Skeletal muscle cell (primary cell): Measurements from ENCODE around the gene UCN2.

ENCODE experiments used
- DNase-seq: peaks from one replicate; pipeline ENCODE4 v3.0.0-alpha.2; 2010; ENCODE audit warnings: low read depth
- H3K4me3 ChIP-seq: 2 replicates; pipeline ENCODE4 v1.5.1; 2011; ENCODE audit warnings: low read depth, mild to moderate bottlenecking, control low read depth, low read length, moderate library complexity

UCN2 gene

GRCh38 chr3:48563382-48563918 lies at the start of gene UCN2:
UCN2 (minus strand) TSS chr3:48563781; CDS start chr3:48563124, 657 bp downstream.
- no peak within 1 kb of the TSS for H3K4me3 ChIP-seq
- no peak for DNase-seq

- no peak overlapping the region for H3K4me3 ChIP-seq
- no peak for DNase-seq
These were observed 48.7 kb upstream of the UCN2 start for GRCh38 chr3:48612309-48612708.

GRCh38 chr3:48609088-48610005 lies 45.8 kb upstream of the UCN2 start, which contains the start of gene UQCRC1:
UQCRC1 (minus strand) TSS chr3:48609646; CDS start chr3:48609620, 26 bp downstream.
- peak; percentile 61 for DNase-seq
- H3K4me3 ChIP-seq, result peak within 1 kb of the TSS; percentile 94

- H3K4me3 ChIP-seq, result no peak overlapping the region
- no peak for DNase-seq
These were observed 43.9 kb upstream of the UCN2 start for GRCh38 chr3:48607519-48607918.

- no peak for DNase-seq
- no peak overlapping the region for H3K4me3 ChIP-seq
These were observed 38.0 kb upstream of the UCN2 start for GRCh38 chr3:48601622-48601994.

- no peak overlapping the region for H3K4me3 ChIP-seq
- DNase-seq, result no peak
These were observed 37.4 kb upstream of the UCN2 start for GRCh38 chr3:48600711-48601621.

- no peak for DNase-seq
- no peak overlapping the region for H3K4me3 ChIP-seq
These were observed 36.1 kb upstream of the UCN2 start for GRCh38 chr3:48599509-48600285.

- DNase-seq, result no peak
These were observed 35.5 kb upstream of the UCN2 start for GRCh38 chr3:48599077-48599501.

GRCh38 chr3:48598323-48599076 lies 34.9 kb upstream of the UCN2 start:
- H3K4me3 ChIP-seq, result no peak overlapping the region
- peak; percentile 76 for DNase-seq

More at GRCh38 chr3:48599077-48599501, 35.5 kb upstream of the UCN2 start:
- no peak overlapping the region for H3K4me3 ChIP-seq

GRCh38 chr3:48597408-48597800 lies 33.8 kb upstream of the UCN2 start:
- no peak overlapping the region for H3K4me3 ChIP-seq
- no peak for DNase-seq

- no peak overlapping the region for H3K4me3 ChIP-seq
- DNase-seq, result no peak
These were observed 33.3 kb upstream of the UCN2 start for GRCh38 chr3:48596676-48597407.

GRCh38 chr3:48596157-48596556 lies 32.6 kb upstream of the UCN2 start:
- no peak for DNase-seq
- no peak overlapping the region for H3K4me3 ChIP-seq

- peak; percentile 45 for DNase-seq
- peak overlapping the region; percentile 41 for H3K4me3 ChIP-seq
These were observed 32.0 kb upstream of the UCN2 start for GRCh38 chr3:48595526-48596121.

GRCh38 chr3:48595075-48595525 lies 31.5 kb upstream of the UCN2 start, which contains the start of gene COL7A1:
COL7A1 (minus strand) TSS chr3:48595329; CDS start chr3:48595159, 170 bp downstream.
- DNase-seq, result no peak
- H3K4me3 ChIP-seq, result peak within 1 kb of the TSS; percentile 41

- no peak for DNase-seq
- peak overlapping the region; percentile 41 for H3K4me3 ChIP-seq
These were observed 31.0 kb upstream of the UCN2 start for GRCh38 chr3:48594417-48595049.

GRCh38 chr3:48593337-48593736 lies 29.8 kb upstream of the UCN2 start:
- no peak overlapping the region for H3K4me3 ChIP-seq
- no peak for DNase-seq
